Measurements from ENCODE around the gene CACNA2D3.

CACNA2D3 gene

GRCh38 chr3:54863786-54864185, 741.4 kb downstream of the CACNA2D3 start:
- no peak for DNase-seq

- DNase-seq = no peak
Measured at GRCh38 chr3:54865316-54865715, 743.0 kb downstream of the CACNA2D3 start.

- no peak for DNase-seq
Measured at GRCh38 chr3:54866251-54866650, 743.9 kb downstream of the CACNA2D3 start.

- DNase-seq = no peak
Measured at GRCh38 chr3:54870423-54870822, 748.1 kb downstream of the CACNA2D3 start.

GRCh38 chr3:54871867-54872266, 749.5 kb downstream of the CACNA2D3 start:
- DNase-seq = no peak

GRCh38 chr3:54873059-54874010, 751.0 kb downstream of the CACNA2D3 start:
- no peak for DNase-seq

GRCh38 chr3:54874816-54875556, 752.6 kb downstream of the CACNA2D3 start:
- no peak for DNase-seq

- DNase-seq = no peak
Measured at GRCh38 chr3:54875596-54876268, 753.4 kb downstream of the CACNA2D3 start.

GRCh38 chr3:54876694-54877093, 754.3 kb downstream of the CACNA2D3 start:
- no peak for DNase-seq

GRCh38 chr3:54877730-54878129, 755.4 kb downstream of the CACNA2D3 start:
- no peak for DNase-seq

GRCh38 chr3:54878145-54878544, 755.8 kb downstream of the CACNA2D3 start:
- no peak for DNase-seq

GRCh38 chr3:54882129-54882833, 759.9 kb downstream of the CACNA2D3 start:
- DNase-seq = no peak

GRCh38 chr3:54888162-54888561, 765.8 kb downstream of the CACNA2D3 start:
- DNase-seq = no peak

- DNase-seq = no peak
Measured at GRCh38 chr3:54888873-54889272, 766.5 kb downstream of the CACNA2D3 start.

- DNase-seq = no peak
Measured at GRCh38 chr3:54889731-54890130, 767.4 kb downstream of the CACNA2D3 start.

- DNase-seq = no peak
Measured at GRCh38 chr3:54891540-54891897, 769.2 kb downstream of the CACNA2D3 start.

- no peak for DNase-seq
Measured at GRCh38 chr3:54892168-54892567, 769.8 kb downstream of the CACNA2D3 start.

- DNase-seq = no peak
Measured at GRCh38 chr3:54895613-54896012, 773.3 kb downstream of the CACNA2D3 start.

- no peak for DNase-seq
Measured at GRCh38 chr3:54897028-54897711, 774.8 kb downstream of the CACNA2D3 start.

GRCh38 chr3:54899273-54899672, 776.9 kb downstream of the CACNA2D3 start:
- DNase-seq = no peak

- DNase-seq = no peak
Measured at GRCh38 chr3:54900838-54901591, 778.7 kb downstream of the CACNA2D3 start.
